SK-N-SH (cell line): Measurements from ENCODE around the gene THOP1. TPM values are rescaled to one million over a fixed set of nuclear protein-coding genes. Genes with fewer than 3 reads are reported as not detected.

Source experiments
- CTCF ChIA-PET: fragments of 300-600, 350-600 bp; formaldehyde crosslinking; extraction: SDS; loops from one replicate; lab custom pipeline; 2021; lab: Yijun Ruan, JAX
- POLR2A ChIA-PET: fragments of 350-600 bp; sonication (Branson Sonifier 250); formaldehyde crosslinking; extraction: SDS; loops from one replicate; lab custom pipeline; 2020; ENCODE audit warnings: antibody characterized with exemption, inconsistent platforms; lab: Yijun Ruan, JAX
- DNase-seq: peaks from one replicate; pipeline ENCODE4 v3.0.0; 2012
- H2AFZ ChIP-seq: fragments of 200-600 bp; sonication (generic); 2 replicates; pipeline ENCODE4 v1.8.1; 2016; ENCODE audit warnings: antibody characterized with exemption, mild to moderate bottlenecking, low read depth
- H3F3A ChIP-seq: fragments of 200-600 bp; sonication (generic); replicated peaks from 2 replicates; pipeline ENCODE3; 2016; ENCODE audit warnings: antibody characterized with exemption, mild to moderate bottlenecking; ENCODE audit not compliant: insufficient read depth
- H3K27ac ChIP-seq, 2 experiments: fragments of 200-500 bp in 1 of 2; fragments of 200-600 bp in 1 of 2; sonication (Bioruptor generic) in 1 of 2; sonication (generic), shearing (Covaris generic) in 1 of 2; 2 replicates each; pipeline versions ENCODE4 v1.5.1 to v1.6.1; 2014 to 2016; ENCODE audit warnings: low read depth in 2 of 2, inconsistent platforms in 1 of 2, low read length in 1 of 2, mild to moderate bottlenecking in 1 of 2, mixed read lengths in 1 of 2
- H3K27me3 ChIP-seq: fragments of 200-600 bp; sonication (generic), shearing (Covaris generic); 2 replicates; pipeline ENCODE4 v1.6.1; 2016; ENCODE audit warnings: mixed run types; ENCODE audit not compliant: insufficient read depth
- H3K36me3 ChIP-seq, 2 experiments: fragments of 200-500 bp in 1 of 2; fragments of 200-600 bp in 1 of 2; sonication (Bioruptor generic) in 1 of 2; sonication (generic) in 1 of 2; replicated peaks in 1 of 2; 2 replicates each; pipeline versions ENCODE3 to v1.5.1; 2014 to 2016; ENCODE audit warnings: low read length in 1 of 2, mild to moderate bottlenecking in 1 of 2; ENCODE audit not compliant: insufficient read depth in 2 of 2, control insufficient read depth in 1 of 2
- H3K4me1 ChIP-seq, 2 experiments: fragments of 200-500 bp in 1 of 2; fragments of 200-600 bp in 1 of 2; sonication (Bioruptor generic) in 1 of 2; sonication (generic), shearing (Covaris generic) in 1 of 2; 2 replicates each; pipeline versions ENCODE4 v1.5.1 to v1.6.1; 2014 to 2016; ENCODE audit warnings: low read depth in 1 of 2, low read length in 1 of 2, mixed run types in 1 of 2; ENCODE audit not compliant: insufficient read depth in 2 of 2, control insufficient read depth in 1 of 2
- H3K4me2 ChIP-seq: fragments of 200-600 bp; sonication (generic), shearing (Covaris generic); 2 replicates; pipeline ENCODE4 v1.6.1; 2017; ENCODE audit warnings: mixed run types
- H3K4me3 ChIP-seq, 2 experiments: fragments of 200-500 bp in 1 of 2; fragments of 200-600 bp in 1 of 2; sonication (Bioruptor generic) in 1 of 2; sonication (generic), shearing (Covaris generic) in 1 of 2; 2 replicates each; pipeline versions ENCODE4 v1.5.1 to v1.8.1; 2014 to 2016; ENCODE audit warnings: low read depth in 2 of 2, inconsistent platforms in 1 of 2, low read length in 1 of 2, mild to moderate bottlenecking in 1 of 2, mixed read lengths in 1 of 2, moderate library complexity in 1 of 2
- H3K79me2 ChIP-seq: fragments of 200-600 bp; sonication (generic); 2 replicates; pipeline ENCODE4 v1.8.1; 2017; ENCODE audit warnings: mild to moderate bottlenecking; ENCODE audit not compliant: insufficient read depth
- H3K9ac ChIP-seq: fragments of 200-600 bp; sonication (generic); 2 replicates; pipeline ENCODE4 v1.6.1; 2017; ENCODE audit warnings: mixed run types
- H3K9me2 ChIP-seq: fragments of 200-600 bp; sonication (generic); 2 replicates; pipeline ENCODE4 v1.6.1; 2017; ENCODE audit warnings: mixed run types
- H3K9me3 ChIP-seq: fragments of 200-600 bp; sonication (generic); 2 replicates; pipeline ENCODE4 v1.6.1; 2017; ENCODE audit warnings: mixed run types, mild to moderate bottlenecking, moderate library complexity
- H4K20me1 ChIP-seq: fragments of 200-600 bp; sonication (generic); 2 replicates; pipeline ENCODE4 v1.6.1; 2017; ENCODE audit warnings: mild to moderate bottlenecking, mixed run types; ENCODE audit not compliant: insufficient read depth
- CHD2 ChIP-seq: fragments of 150-350 bp; IDR thresholded peaks from 2 replicates; pipeline ENCODE4 v1.6.1; 2018; ENCODE audit warnings: low read length; ENCODE audit not compliant: partially characterized antibody
- CTCF ChIP-seq: fragments of 200-600 bp; sonication (generic); IDR thresholded peaks from 2 replicates; pipeline ENCODE4 v1.6.1; 2017; ENCODE audit warnings: antibody characterized with exemption, mild to moderate bottlenecking, moderate library complexity
- FOXJ3 ChIP-seq: sonication (generic); formaldehyde crosslinking; IDR thresholded peaks from 2 replicates; pipeline ENCODE4 v1.5.1; 2020; ENCODE audit warnings: mild to moderate bottlenecking, missing genetic modification reagents
- IRF3 ChIP-seq: fragments of 150-350 bp; IDR thresholded peaks from 2 replicates; pipeline ENCODE4 v1.6.1; 2016; ENCODE audit warnings: mild to moderate bottlenecking, low read depth, low read length
- MXI1 ChIP-seq: IDR thresholded peaks from 2 replicates; pipeline ENCODE4 v1.6.1; 2012; ENCODE audit warnings: mild to moderate bottlenecking, low read depth, low read length, improper control_type of control experiment
- NFIC ChIP-seq: IDR thresholded peaks from 2 replicates; pipeline ENCODE4 v1.4.0; 2012; ENCODE audit warnings: borderline replicate concordance
- NRF1 ChIP-seq: IDR thresholded peaks from 2 replicates; pipeline ENCODE4 v1.6.1; 2012; ENCODE audit warnings: low read depth, mild to moderate bottlenecking, low read length
- PBX3 ChIP-seq: IDR thresholded peaks from 2 replicates; pipeline ENCODE4; 2012
- YY1 ChIP-seq: IDR thresholded peaks from 2 replicates; pipeline ENCODE4 v1.4.0; 2012; ENCODE audit warnings: low read depth, mild to moderate bottlenecking
- WGBS: methylation state at CpG from one replicate; pipeline ENCODE4 v1.1.6; 2017; ENCODE audit warnings: low lambda C conversion rate; 5-methylcytosine and 5-hydroxymethylcytosine counted together
- polyA plus RNA-seq, 3 experiments: library from polyadenylated mRNA; depleted of rRNA; stranded (reverse); fragments of >200 nt; gene quantifications; 2 replicates each; pipeline ENCODE4 v1.2.3, GENCODE V29; 2012

The THOP1 gene
- polyA plus RNA-seq, 1 of the 3 experiments (the other 2 are of a cell fraction) = 138 TPM

- POLR2A ChIA-PET = no interaction called here
- 88% methylated on average over 32 of the region's 43 CpGs for WGBS
These were observed 30.4 kb upstream of the THOP1 start for GRCh38 chr19:2754659-2755447.

GRCh38 chr19:2755448-2755705, 29.9 kb upstream of the THOP1 start:
- TF ChIP-seq PBX3 (no peak), CTCF (no peak), MXI1 (no peak), IRF3 (no peak), YY1 (no peak), CHD2 (no peak)

More at GRCh38 chr19:2754659-2755447, 30.4 kb upstream of the THOP1 start:
- H3K9me3 ChIP-seq = no peaks in the 10 kb centered on the region
- H3K4me2 ChIP-seq = no peak overlapping the region
- peaks cover 0 to 26% of the 10 kb centered on the region in 2 experiments for H3K36me3 ChIP-seq
- CTCF ChIA-PET = interaction anchor here (9.1 kb wide), 1 partner anchor 106 kb away, joined by 142 read pairs; no protein-coding TSS in a partner anchor
- peaks cover 3% of the 10 kb centered on the region for H3F3A ChIP-seq
- DNase-seq = no peak
- H3K4me1 ChIP-seq = no peaks in the 10 kb centered on the region
- no peak overlapping the region for H3K27ac ChIP-seq
- TF ChIP-seq FOXJ3 (no peak), NRF1 (no peak), NFIC (no peak)
- H3K9me2 ChIP-seq = no peaks in the 10 kb centered on the region
- no peak overlapping the region for H3K4me3 ChIP-seq
- H3K27me3 ChIP-seq = no peaks in the 10 kb centered on the region
- H3K79me2 ChIP-seq = no peaks in the 10 kb centered on the region
- no peak overlapping the region for H3K9ac ChIP-seq
- H2AFZ ChIP-seq = no peak overlapping the region
- no peaks in the 10 kb centered on the region for H4K20me1 ChIP-seq

More at GRCh38 chr19:2755448-2755705, 29.9 kb upstream of the THOP1 start:
- no peaks in the 10 kb centered on the region for H3K27me3 ChIP-seq
- no peaks in the 10 kb centered on the region for H3K9me3 ChIP-seq
- H3K9me2 ChIP-seq = no peaks in the 10 kb centered on the region
- no peaks in the 10 kb centered on the region for H4K20me1 ChIP-seq
- H3K4me1 ChIP-seq = no peaks in the 10 kb centered on the region
- H3K27ac ChIP-seq = no peak overlapping the region
- H3F3A ChIP-seq = peaks cover 3% of the 10 kb centered on the region
- no peak overlapping the region for H2AFZ ChIP-seq
- H3K9ac ChIP-seq = no peak overlapping the region
- H3K4me2 ChIP-seq = no peak overlapping the region
- no peak for DNase-seq
- 95% methylated on average over 15 of the region's 16 CpGs for WGBS
- H3K4me3 ChIP-seq = no peak overlapping the region
- ChIA-PET CTCF (interaction anchor here (1.2 to 9.1 kb wide), 2 partner anchors 107 to 144 kb away, joined by 3 to 142 read pairs; no protein-coding TSS in a partner anchor), POLR2A (no interaction called here)
- H3K79me2 ChIP-seq = no peaks in the 10 kb centered on the region
- peaks cover 0 to 26% of the 10 kb centered on the region in 2 experiments for H3K36me3 ChIP-seq
